CD14-positive monocyte (primary cell): Measurements from ENCODE around the gene EPN3. TPM values are rescaled to one million over a fixed set of nuclear protein-coding genes. Genes with fewer than 3 reads are reported as not detected.

ENCODE experiments used
- DNase-seq, 3 donors: peaks; one replicate each; pipeline ENCODE4 v3.0.0-alpha.2; 2011 to 2022
- H2AFZ ChIP-seq: 2 replicates; pipeline ENCODE4 v1.6.0; 2012; ENCODE audit warnings: mild to moderate bottlenecking, low read depth, low read length, inconsistent platforms; ENCODE audit not compliant: insufficient read depth, poor library complexity, severe bottlenecking
- H3K27ac ChIP-seq, 2 donors: 1 replicate in 1 of 2; 2 replicates in 1 of 2; pipeline ENCODE4 v1.5.1; 2012 to 2013; ENCODE audit warnings: low read length in 2 of 2, control low read depth in 1 of 2, inconsistent platforms in 1 of 2, low read depth in 1 of 2, mild to moderate bottlenecking in 1 of 2
- H3K27me3 ChIP-seq, 2 donors: one replicate each; pipeline versions ENCODE4 v1.6.0 to v1.6.1; 2011 to 2013; ENCODE audit warnings: low read length in 2 of 2; ENCODE audit not compliant: control insufficient read depth in 2 of 2, insufficient read depth in 2 of 2
- H3K36me3 ChIP-seq, 2 donors: replicated peaks in 1 of 2; 1 replicate in 1 of 2; 2 replicates in 1 of 2; pipeline versions ENCODE4 v1.5.1 to v1.6.1; 2012 to 2013; ENCODE audit warnings: low read length in 2 of 2, control low read depth in 1 of 2, inconsistent platforms in 1 of 2, mild to moderate bottlenecking in 1 of 2; ENCODE audit not compliant: insufficient read depth in 2 of 2, control insufficient read depth in 1 of 2
- H3K4me1 ChIP-seq, 2 donors: 1 replicate in 1 of 2; 2 replicates in 1 of 2; pipeline versions ENCODE4 v1.5.1 to v1.6.1; 2012 to 2013; ENCODE audit warnings: low read length in 2 of 2, control low read depth in 1 of 2, inconsistent platforms in 1 of 2, mild to moderate bottlenecking in 1 of 2, moderate library complexity in 1 of 2; ENCODE audit not compliant: insufficient read depth in 2 of 2, control insufficient read depth in 1 of 2
- H3K4me2 ChIP-seq: replicated peaks from 2 replicates; pipeline ENCODE3; 2012; ENCODE audit warnings: low read length, moderate library complexity, mild to moderate bottlenecking; ENCODE audit not compliant: poor library complexity, severe bottlenecking; ENCODE audit errors: extremely low read depth
- H3K4me3 ChIP-seq, 3 experiments: fragments of 200-600 bp in 1 of 3; sonication (generic) in 1 of 3; replicated peaks in 1 of 3; 1 replicate in 2 of 3; 2 replicates in 1 of 3; pipeline ENCODE4 v1.5.1; 2011 to 2013; ENCODE audit warnings: low read length in 3 of 3, mild to moderate bottlenecking in 3 of 3, control low read depth in 2 of 3, low read depth in 2 of 3, inconsistent platforms in 1 of 3, moderate library complexity in 1 of 3
- H3K79me2 ChIP-seq: 2 replicates; pipeline ENCODE4 v1.6.0; 2012; ENCODE audit warnings: mild to moderate bottlenecking, control low read depth, inconsistent platforms, low read length, moderate library complexity; ENCODE audit not compliant: insufficient read depth
- H3K9ac ChIP-seq: 2 replicates; pipeline ENCODE4 v1.6.0; 2017; ENCODE audit warnings: low read length, mild to moderate bottlenecking; ENCODE audit not compliant: insufficient read depth, poor library complexity, severe bottlenecking
- H3K9me3 ChIP-seq, 2 donors: replicated peaks in 1 of 2; 1 replicate in 1 of 2; 2 replicates in 1 of 2; pipeline versions ENCODE4 v1.5.1 to v1.6.1; 2012 to 2013; ENCODE audit warnings: low read length in 2 of 2, control low read depth in 1 of 2; ENCODE audit not compliant: control insufficient read depth in 1 of 2, insufficient read depth in 1 of 2
- H4K20me1 ChIP-seq: 2 replicates; pipeline ENCODE4 v1.6.0; 2012; ENCODE audit warnings: mild to moderate bottlenecking, low read length, control low read depth, moderate library complexity; ENCODE audit not compliant: insufficient read depth
- H3K27ac Mint-ChIP-seq, 7 donors: one replicate each; pipeline ENCODE4 v1.8.0; 2020; ENCODE audit warnings: mild to moderate bottlenecking in 7 of 7, mixed read lengths in 7 of 7, moderate library complexity in 6 of 7, inconsistent platforms in 2 of 7
- H3K27me3 Mint-ChIP-seq, 3 donors: one replicate each; pipeline ENCODE4 v1.8.0; 2021 to 2022; ENCODE audit warnings: low read depth in 3 of 3, mild to moderate bottlenecking in 3 of 3, mixed read lengths in 3 of 3, moderate library complexity in 3 of 3, inconsistent platforms in 1 of 3
- H3K36me3 Mint-ChIP-seq, 2 donors: one replicate each; pipeline ENCODE4 v1.8.0; 2020; ENCODE audit warnings: mixed read lengths in 2 of 2, inconsistent platforms in 1 of 2, mild to moderate bottlenecking in 1 of 2
- H3K4me1 Mint-ChIP-seq: one replicate; pipeline ENCODE4 v1.8.0; 2020; ENCODE audit warnings: mild to moderate bottlenecking, mixed read lengths
- H3K4me3 Mint-ChIP-seq, 2 donors: one replicate each; pipeline ENCODE4 v1.8.0; 2020; ENCODE audit warnings: mild to moderate bottlenecking in 2 of 2, mixed read lengths in 2 of 2, moderate library complexity in 1 of 2
- H3K9me3 Mint-ChIP-seq, 7 donors: one replicate each; pipeline ENCODE4 v1.8.0; 2020 to 2022; ENCODE audit warnings: mixed read lengths in 7 of 7, mild to moderate bottlenecking in 6 of 7, moderate library complexity in 6 of 7, inconsistent platforms in 2 of 7
- WGBS: methylation state at CpG from one replicate; pipeline ENCODE4 v1.1.5; 2013; ENCODE audit warnings: missing lambda C conversion rate; ENCODE audit not compliant: insufficient coverage; 5-methylcytosine and 5-hydroxymethylcytosine counted together
- intact Hi-C, 2 donors: fragments of 100-400 bp; cut with micrococcal nuclease; formaldehyde crosslinking; loops; one replicate each; pipeline versions ENCODE4 v1.15.0 to v1.15.1; 2023
- polyA plus RNA-seq, 3 donors: library from polyadenylated mRNA; depleted of rRNA in 1 of 3; unstranded in 2 of 3; stranded (reverse) in 1 of 3; fragments of 300-500 nt in 2 of 3; fragments of >200 nt in 1 of 3; fragmentation: Illumina TruSeq in 2 of 3; gene quantifications; 1 replicate in 2 of 3; 2 replicates in 1 of 3; pipeline ENCODE4 v1.2.3, GENCODE V29; 2012 to 2021
- TF ChIP-seq, protein P1 (sequence below): fragments of 200-600 bp; IDR thresholded peaks from one replicate; pipeline ENCODE4 v1.8.0; 2022; ENCODE audit warnings: antibody characterized with exemption, mild to moderate bottlenecking

Gene EPN3
- polyA plus RNA-seq, 3 donors: not detected

DNA sequence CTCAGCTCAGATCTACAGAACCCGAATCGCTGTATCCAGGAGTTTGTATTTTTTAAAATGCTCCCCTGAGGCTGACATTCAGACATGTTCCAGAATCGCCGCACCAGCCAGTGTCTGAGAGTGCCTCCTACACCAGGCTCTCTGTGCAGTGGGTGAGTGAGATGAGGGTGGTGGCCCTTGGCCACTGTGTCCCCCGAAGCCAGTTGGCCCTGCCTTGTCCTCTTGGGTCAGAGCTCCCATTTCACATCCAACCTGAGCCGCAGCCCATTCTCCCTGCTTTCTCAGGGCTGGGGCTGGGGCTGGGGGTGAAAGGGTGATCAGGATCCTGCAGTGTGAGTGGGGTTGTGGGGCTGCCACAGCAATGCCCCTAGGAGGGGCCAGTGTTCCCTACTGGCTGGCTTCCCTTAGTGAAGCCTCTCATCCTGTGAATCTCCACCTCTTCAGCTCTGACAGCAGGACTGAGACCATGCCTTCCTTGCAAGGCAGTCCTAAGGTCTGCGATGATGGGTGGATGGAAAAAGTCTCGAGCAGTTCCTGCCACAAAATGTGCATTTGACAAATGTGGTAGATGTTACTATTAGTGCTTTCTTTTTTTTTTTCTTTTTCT lies 37.2 kb upstream of the EPN3 start:
- Histone ChIP-seq H3K4me2 (no peak overlapping the region), H3K79me2 (no peaks in the 10 kb centered on the region), H3K27ac (no peak overlapping the region), H3K9ac (no peak overlapping the region), H4K20me1 (no peaks in the 10 kb centered on the region), H3K36me3 (no peaks in the 10 kb centered on the region), H2AFZ (no peak overlapping the region), H3K9me3 (no peaks in the 10 kb centered on the region), H3K27me3 (no peaks in the 10 kb centered on the region), H3K4me1 (no peaks in the 10 kb centered on the region), H3K4me3 (no peak overlapping the region)
- H3K4me1 Mint-ChIP-seq: peaks cover 4% of the 10 kb centered on the region
- no peaks in the 10 kb centered on the region for H3K36me3 Mint-ChIP-seq
- no peak overlapping the region for H3K27ac Mint-ChIP-seq
- H3K4me3 Mint-ChIP-seq: no peak overlapping the region
- intact Hi-C loops: no loop called here
- TF ChIP-seq, protein P1, sequence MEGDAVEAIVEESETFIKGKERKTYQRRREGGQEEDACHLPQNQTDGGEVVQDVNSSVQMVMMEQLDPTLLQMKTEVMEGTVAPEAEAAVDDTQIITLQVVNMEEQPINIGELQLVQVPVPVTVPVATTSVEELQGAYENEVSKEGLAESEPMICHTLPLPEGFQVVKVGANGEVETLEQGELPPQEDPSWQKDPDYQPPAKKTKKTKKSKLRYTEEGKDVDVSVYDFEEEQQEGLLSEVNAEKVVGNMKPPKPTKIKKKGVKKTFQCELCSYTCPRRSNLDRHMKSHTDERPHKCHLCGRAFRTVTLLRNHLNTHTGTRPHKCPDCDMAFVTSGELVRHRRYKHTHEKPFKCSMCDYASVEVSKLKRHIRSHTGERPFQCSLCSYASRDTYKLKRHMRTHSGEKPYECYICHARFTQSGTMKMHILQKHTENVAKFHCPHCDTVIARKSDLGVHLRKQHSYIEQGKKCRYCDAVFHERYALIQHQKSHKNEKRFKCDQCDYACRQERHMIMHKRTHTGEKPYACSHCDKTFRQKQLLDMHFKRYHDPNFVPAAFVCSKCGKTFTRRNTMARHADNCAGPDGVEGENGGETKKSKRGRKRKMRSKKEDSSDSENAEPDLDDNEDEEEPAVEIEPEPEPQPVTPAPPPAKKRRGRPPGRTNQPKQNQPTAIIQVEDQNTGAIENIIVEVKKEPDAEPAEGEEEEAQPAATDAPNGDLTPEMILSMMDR: no peak
- DNase-seq: no peak
- H3K9me3 Mint-ChIP-seq: no peaks in the 10 kb centered on the region
- H3K27me3 Mint-ChIP-seq: peaks cover 1 to 8% (median 4%) of the 10 kb centered on the region in 3 donors
- no CpG with 5 or more reads among the region's 8 CpGs for WGBS

DNA sequence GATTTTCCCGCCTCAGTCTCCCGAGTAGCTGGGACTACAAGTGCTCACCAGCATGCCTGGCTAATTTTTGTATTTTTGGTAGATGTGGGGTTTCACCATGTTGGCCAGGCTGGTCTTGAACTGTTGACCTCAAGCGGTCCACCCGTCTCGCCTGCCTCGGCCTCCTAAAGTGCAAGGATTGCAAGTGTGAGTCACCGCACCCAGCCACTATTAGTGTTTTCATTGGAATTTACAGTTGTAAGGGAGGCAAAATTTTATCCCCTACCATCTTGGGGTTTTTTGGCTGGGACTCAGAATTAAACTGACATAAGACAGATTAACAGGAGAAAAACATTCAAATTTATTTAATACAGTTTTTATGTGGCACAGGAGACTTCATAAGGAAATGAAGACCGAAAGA lies 36.6 kb upstream of the EPN3 start:
- Mint-ChIP-seq H3K4me1 (peaks cover 4% of the 10 kb centered on the region), H3K36me3 (no peaks in the 10 kb centered on the region), H3K4me3 (no peak overlapping the region), H3K27ac (peak overlapping the region in 1 of 7 donors; percentile 28), H3K27me3 (peaks cover 1 to 8% (median 4%) of the 10 kb centered on the region in 3 donors), H3K9me3 (no peaks in the 10 kb centered on the region)
- H3K27ac ChIP-seq: no peak overlapping the region
- no peak overlapping the region for H2AFZ ChIP-seq
- H3K9ac ChIP-seq: no peak overlapping the region
- no peaks in the 10 kb centered on the region for H3K9me3 ChIP-seq
- no peak for DNase-seq
- no peaks in the 10 kb centered on the region for H3K4me1 ChIP-seq
- no peaks in the 10 kb centered on the region for H3K36me3 ChIP-seq
- H4K20me1 ChIP-seq: no peaks in the 10 kb centered on the region
- TF ChIP-seq, protein P1: no peak
- H3K4me3 ChIP-seq: no peak overlapping the region
- intact Hi-C loops: no loop called here
- H3K79me2 ChIP-seq: no peaks in the 10 kb centered on the region
- no peak overlapping the region for H3K4me2 ChIP-seq
- H3K27me3 ChIP-seq: no peaks in the 10 kb centered on the region
- WGBS: 96% methylated on average over 4 of the region's 8 CpGs
